ENCODE data around the gene CNDP2. TPM values are rescaled to one million over a fixed set of nuclear protein-coding genes. Genes with fewer than 3 reads are reported as not detected.

Gene CNDP2
- total and polyA plus RNA-seq, 3 donors from 2014 or later = 72.0 to 84.5 (median 74.4) TPM

DNA sequence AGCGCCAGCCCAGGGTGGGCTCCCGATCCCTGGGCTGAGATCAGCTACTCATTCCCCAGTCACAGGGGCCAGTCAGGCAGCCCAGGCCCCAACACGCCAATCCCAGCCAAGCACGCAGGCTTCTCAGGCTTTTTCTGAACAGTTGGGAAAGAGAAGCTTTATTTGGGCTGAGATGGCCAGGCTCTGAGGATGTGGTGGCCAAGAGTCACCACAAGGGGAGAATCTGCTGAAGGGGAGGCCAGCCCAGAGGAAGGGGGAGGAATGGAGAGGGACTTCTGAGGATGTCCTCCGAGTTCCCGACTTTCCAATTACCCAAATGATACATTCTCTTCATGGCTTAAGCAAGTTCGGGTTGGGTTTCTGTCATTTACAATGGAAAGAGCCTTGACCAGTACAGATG lies 36.3 kb upstream of the CNDP2 start:
- no peaks in the 10 kb centered on the region for H3K9me3 ChIP-seq
- peaks cover 9% of the 10 kb centered on the region for H3K4me1 ChIP-seq
- TF ChIP-seq POLR2A (IDR thresholded peaks at IDR 0.05) = no peak
- TF ChIP-seq, protein P1, sequence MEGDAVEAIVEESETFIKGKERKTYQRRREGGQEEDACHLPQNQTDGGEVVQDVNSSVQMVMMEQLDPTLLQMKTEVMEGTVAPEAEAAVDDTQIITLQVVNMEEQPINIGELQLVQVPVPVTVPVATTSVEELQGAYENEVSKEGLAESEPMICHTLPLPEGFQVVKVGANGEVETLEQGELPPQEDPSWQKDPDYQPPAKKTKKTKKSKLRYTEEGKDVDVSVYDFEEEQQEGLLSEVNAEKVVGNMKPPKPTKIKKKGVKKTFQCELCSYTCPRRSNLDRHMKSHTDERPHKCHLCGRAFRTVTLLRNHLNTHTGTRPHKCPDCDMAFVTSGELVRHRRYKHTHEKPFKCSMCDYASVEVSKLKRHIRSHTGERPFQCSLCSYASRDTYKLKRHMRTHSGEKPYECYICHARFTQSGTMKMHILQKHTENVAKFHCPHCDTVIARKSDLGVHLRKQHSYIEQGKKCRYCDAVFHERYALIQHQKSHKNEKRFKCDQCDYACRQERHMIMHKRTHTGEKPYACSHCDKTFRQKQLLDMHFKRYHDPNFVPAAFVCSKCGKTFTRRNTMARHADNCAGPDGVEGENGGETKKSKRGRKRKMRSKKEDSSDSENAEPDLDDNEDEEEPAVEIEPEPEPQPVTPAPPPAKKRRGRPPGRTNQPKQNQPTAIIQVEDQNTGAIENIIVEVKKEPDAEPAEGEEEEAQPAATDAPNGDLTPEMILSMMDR (IDR thresholded peaks at IDR 0.05) = peak in 1 of 3 experiments; percentile 3
- H3K36me3 ChIP-seq (ENCODE audit: low read depth, missing control alignments) = no peaks in the 10 kb centered on the region
- H3K27ac ChIP-seq = no peak overlapping the region
- WGBS, 2 donors = 49 to 53% methylated on average over 4 to 7 of the region's 7 CpGs
- intact Hi-C loops (cut with DNase I; ENCODE audit: low total_unique reads) = no loop called here
- no peak overlapping the region for H3K4me3 ChIP-seq
- no peaks in the 10 kb centered on the region for H3K27me3 ChIP-seq
- DNase-seq = no peak

- Histone ChIP-seq H3K4me3 (no peak overlapping the region), H3K4me1 (peaks cover 9% of the 10 kb centered on the region), H3K36me3 (ENCODE audit: low read depth, missing control alignments) (no peaks in the 10 kb centered on the region), H3K9me3 (no peaks in the 10 kb centered on the region), H3K27ac (no peak overlapping the region), H3K27me3 (no peaks in the 10 kb centered on the region)
- intact Hi-C loops (cut with DNase I; ENCODE audit: low total_unique reads) = no loop called here
- WGBS, 2 donors = 92 to 96% methylated on average over 6 to 7 of the region's 7 CpGs
- no peak for TF ChIP-seq POLR2A (IDR thresholded peaks at IDR 0.05)
- TF ChIP-seq, protein P1 (IDR thresholded peaks at IDR 0.05) = no peak
- no peak for DNase-seq
These were observed 35.3 kb upstream of the CNDP2 start for GRCh38 chr18:74460825-74461224.

DNA sequence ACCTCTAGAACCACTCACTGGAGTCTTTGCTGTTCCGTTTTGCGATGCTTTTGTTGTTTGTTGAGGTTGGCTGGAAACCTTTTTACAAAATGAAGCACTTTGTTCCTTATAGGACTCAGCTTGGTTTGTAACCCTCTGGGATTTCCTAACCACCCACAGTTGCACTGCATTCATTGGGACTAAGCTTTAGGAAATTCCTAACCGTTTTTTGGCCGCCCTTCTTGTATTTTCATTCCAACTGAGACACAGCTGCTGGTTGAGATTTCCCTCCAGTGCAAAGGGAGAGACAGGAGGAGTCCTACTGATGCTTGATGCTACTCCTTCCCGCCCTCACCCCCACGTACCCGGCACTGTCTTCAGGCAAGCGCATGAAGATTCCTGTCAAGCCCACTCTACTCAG lies 32.9 kb upstream of the CNDP2 start:
- H3K27ac ChIP-seq = no peak overlapping the region
- TF ChIP-seq, protein P1 (IDR thresholded peaks at IDR 0.05) = no peak
- no peak for TF ChIP-seq POLR2A (IDR thresholded peaks at IDR 0.05)
- H3K4me3 ChIP-seq = no peak overlapping the region
- WGBS, 2 donors = 69 to 76% methylated on average over 8 of the region's 8 CpGs
- DNase-seq = no peak
- H3K27me3 ChIP-seq = no peaks in the 10 kb centered on the region
- intact Hi-C loops (cut with DNase I; ENCODE audit: low total_unique reads) = no loop called here
- no peaks in the 10 kb centered on the region for H3K36me3 ChIP-seq (ENCODE audit: low read depth, missing control alignments)
- H3K4me1 ChIP-seq = no peaks in the 10 kb centered on the region
- H3K9me3 ChIP-seq = no peaks in the 10 kb centered on the region

- no peak overlapping the region for H3K4me3 ChIP-seq
- H3K36me3 ChIP-seq (ENCODE audit: low read depth, missing control alignments) = no peaks in the 10 kb centered on the region
- H3K4me1 ChIP-seq = no peaks in the 10 kb centered on the region
- WGBS, 2 donors = 82 to 100% methylated on average over 1 of the region's 1 CpG
- no peaks in the 10 kb centered on the region for H3K9me3 ChIP-seq
- intact Hi-C loops (cut with DNase I; ENCODE audit: low total_unique reads) = no loop called here
- DNase-seq = no peak
- H3K27ac ChIP-seq = no peak overlapping the region
- no peaks in the 10 kb centered on the region for H3K27me3 ChIP-seq
- TF ChIP-seq POLR2A (IDR thresholded peaks at IDR 0.05) = no peak
- TF ChIP-seq, protein P1 (IDR thresholded peaks at IDR 0.05) = no peak
These were observed 32.2 kb upstream of the CNDP2 start for GRCh38 chr18:74463983-74464382.

DNA sequence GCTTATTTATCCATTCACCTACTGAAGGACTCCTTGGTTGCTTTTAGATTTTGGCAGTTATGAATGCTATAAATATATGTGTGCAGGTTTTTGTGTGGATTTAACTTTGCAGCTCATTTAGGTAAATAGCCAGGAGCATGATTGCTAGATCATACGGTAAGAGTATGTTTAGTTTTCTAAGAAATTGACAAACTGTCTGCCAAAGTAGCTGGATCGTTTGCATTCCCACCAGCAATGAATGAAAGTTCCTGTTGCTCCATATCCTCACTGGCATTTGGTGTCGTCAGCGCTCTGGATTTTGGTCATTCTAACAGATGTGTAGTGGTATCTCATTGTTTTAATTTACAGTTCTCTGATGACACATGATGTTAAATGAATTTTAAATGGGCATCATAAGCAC lies 30.4 kb upstream of the CNDP2 start:
- no peak for TF ChIP-seq POLR2A (IDR thresholded peaks at IDR 0.05)
- TF ChIP-seq, protein P1 (IDR thresholded peaks at IDR 0.05) = no peak
- no peak overlapping the region for H3K4me3 ChIP-seq
- H3K4me1 ChIP-seq = no peaks in the 10 kb centered on the region
- H3K36me3 ChIP-seq (ENCODE audit: low read depth, missing control alignments) = no peaks in the 10 kb centered on the region
- H3K27me3 ChIP-seq = no peaks in the 10 kb centered on the region
- 96 to 97% methylated on average over 4 of the region's 4 CpGs for WGBS, 2 donors
- H3K27ac ChIP-seq = no peak overlapping the region
- no peaks in the 10 kb centered on the region for H3K9me3 ChIP-seq
- intact Hi-C loops (cut with DNase I; ENCODE audit: low total_unique reads) = no loop called here
- no peak for DNase-seq
